ENCODE data around the gene LDLRAD3.

DNA sequence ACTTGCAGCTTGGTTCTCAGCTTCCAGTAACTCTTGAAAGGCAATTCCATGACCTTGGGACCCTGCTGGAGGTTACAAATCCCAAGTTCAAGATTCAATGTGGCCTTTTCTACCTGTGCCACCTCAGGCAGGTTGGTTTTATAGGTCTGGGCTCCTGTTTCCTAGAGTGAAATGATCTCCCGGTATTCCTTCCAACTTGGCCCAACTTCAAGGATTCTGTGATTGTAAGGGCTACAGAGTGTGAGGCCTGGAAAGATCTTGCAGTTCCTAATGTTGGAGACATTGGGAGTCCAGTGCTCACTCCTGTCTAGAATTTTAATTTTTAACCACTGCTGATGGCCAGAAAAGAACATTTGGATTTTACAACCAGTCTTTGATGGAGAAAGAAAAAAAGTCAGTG is 91.6 kb downstream of the LDLRAD3 start:
- TF ChIP-seq, protein P1, sequence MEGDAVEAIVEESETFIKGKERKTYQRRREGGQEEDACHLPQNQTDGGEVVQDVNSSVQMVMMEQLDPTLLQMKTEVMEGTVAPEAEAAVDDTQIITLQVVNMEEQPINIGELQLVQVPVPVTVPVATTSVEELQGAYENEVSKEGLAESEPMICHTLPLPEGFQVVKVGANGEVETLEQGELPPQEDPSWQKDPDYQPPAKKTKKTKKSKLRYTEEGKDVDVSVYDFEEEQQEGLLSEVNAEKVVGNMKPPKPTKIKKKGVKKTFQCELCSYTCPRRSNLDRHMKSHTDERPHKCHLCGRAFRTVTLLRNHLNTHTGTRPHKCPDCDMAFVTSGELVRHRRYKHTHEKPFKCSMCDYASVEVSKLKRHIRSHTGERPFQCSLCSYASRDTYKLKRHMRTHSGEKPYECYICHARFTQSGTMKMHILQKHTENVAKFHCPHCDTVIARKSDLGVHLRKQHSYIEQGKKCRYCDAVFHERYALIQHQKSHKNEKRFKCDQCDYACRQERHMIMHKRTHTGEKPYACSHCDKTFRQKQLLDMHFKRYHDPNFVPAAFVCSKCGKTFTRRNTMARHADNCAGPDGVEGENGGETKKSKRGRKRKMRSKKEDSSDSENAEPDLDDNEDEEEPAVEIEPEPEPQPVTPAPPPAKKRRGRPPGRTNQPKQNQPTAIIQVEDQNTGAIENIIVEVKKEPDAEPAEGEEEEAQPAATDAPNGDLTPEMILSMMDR (IDR thresholded peaks at IDR 0.05), result no peak
- TF ChIP-seq POLR2A (IDR thresholded peaks at IDR 0.05), result no peak
